Neuronal stem cell (in vitro differentiated cells): ENCODE results near the gene DMAC2.

Source experiments
- DNase-seq: peaks from one replicate; pipeline ENCODE4 v3.0.0-alpha.2; 2013; ENCODE audit warnings: low spot score
- H2AFZ ChIP-seq: one replicate; pipeline ENCODE4 v1.6.1; 2013; ENCODE audit warnings: mild to moderate bottlenecking, low read length, inconsistent platforms
- H2AK5ac ChIP-seq: 2 replicates; pipeline ENCODE4 v1.6.1; 2013; ENCODE audit warnings: low read depth, mild to moderate bottlenecking, inconsistent platforms, low read length, moderate library complexity, mixed read lengths
- H2BK120ac ChIP-seq: 2 replicates; pipeline ENCODE4 v1.6.1; 2013; ENCODE audit warnings: low read depth, mild to moderate bottlenecking, inconsistent platforms, low read length, moderate library complexity, mixed read lengths
- H2BK12ac ChIP-seq: one replicate; pipeline ENCODE4 v1.6.1; 2013; ENCODE audit warnings: low read length, inconsistent platforms
- H2BK15ac ChIP-seq: 2 replicates; pipeline ENCODE4 v1.6.1; 2013; ENCODE audit warnings: mild to moderate bottlenecking, low read length, inconsistent platforms, mixed read lengths
- H2BK5ac ChIP-seq: one replicate; pipeline ENCODE4 v1.6.1; 2013; ENCODE audit warnings: inconsistent platforms, mild to moderate bottlenecking, low read length, moderate library complexity
- H3K14ac ChIP-seq: one replicate; pipeline ENCODE4 v1.6.1; 2013; ENCODE audit warnings: low read length, inconsistent platforms
- H3K18ac ChIP-seq: 2 replicates; pipeline ENCODE4 v1.6.1; 2013; ENCODE audit warnings: low read length, inconsistent platforms
- H3K23ac ChIP-seq: 2 replicates; pipeline ENCODE4 v1.6.1; 2013; ENCODE audit warnings: low read depth, mild to moderate bottlenecking, mixed read lengths, low read length, inconsistent platforms; ENCODE audit not compliant: poor library complexity
- H3K27ac ChIP-seq: replicated peaks from 3 replicates; pipeline ENCODE4 v1.5.1; 2013; ENCODE audit warnings: low read length, inconsistent platforms
- H3K27me3 ChIP-seq, 3 experiments: 2 replicates each; pipeline ENCODE4 v1.6.1; 2013; ENCODE audit warnings: low read length in 3 of 3, mild to moderate bottlenecking in 2 of 3, inconsistent platforms in 1 of 3, low read depth in 1 of 3, mixed read lengths in 1 of 3, moderate library complexity in 1 of 3; ENCODE audit not compliant: control insufficient read depth in 3 of 3, insufficient read depth in 3 of 3
- H3K36me3 ChIP-seq, 2 donors: replicated peaks in 1 of 2; 2 replicates each; pipeline ENCODE4 v1.6.1; 2013; ENCODE audit warnings: low read length in 2 of 2; ENCODE audit not compliant: control insufficient read depth in 2 of 2, insufficient read depth in 2 of 2
- H3K4ac ChIP-seq: 2 replicates; pipeline ENCODE4 v1.6.1; 2013; ENCODE audit warnings: inconsistent platforms, mild to moderate bottlenecking, low read length, moderate library complexity
- H3K4me1 ChIP-seq, 2 donors: 1 replicate in 1 of 2; 2 replicates in 1 of 2; pipeline ENCODE4 v1.6.1; 2013; ENCODE audit warnings: low read length in 2 of 2, low read depth in 1 of 2; ENCODE audit not compliant: control insufficient read depth in 2 of 2, insufficient read depth in 1 of 2
- H3K4me2 ChIP-seq: one replicate; pipeline ENCODE4 v1.6.1; 2013; ENCODE audit warnings: mild to moderate bottlenecking, low read length, inconsistent platforms; ENCODE audit not compliant: insufficient read depth, poor library complexity, severe bottlenecking
- H3K4me3 ChIP-seq, 2 donors: 2 replicates each; pipeline ENCODE4 v1.5.1; 2013; ENCODE audit warnings: low read length in 2 of 2, mild to moderate bottlenecking in 2 of 2, inconsistent platforms in 1 of 2, moderate library complexity in 1 of 2
- H3K79me1 ChIP-seq: one replicate; pipeline ENCODE4 v1.6.1; 2013; ENCODE audit warnings: low read depth, mild to moderate bottlenecking, inconsistent platforms, low read length, moderate library complexity
- H3K9ac ChIP-seq: one replicate; pipeline ENCODE4 v1.6.1; 2013; ENCODE audit warnings: mild to moderate bottlenecking, low read depth, low read length, inconsistent platforms; ENCODE audit not compliant: poor library complexity
- H3K9me3 ChIP-seq, 2 donors: replicated peaks in 1 of 2; 2 replicates each; pipeline versions ENCODE3 to v1.6.1; 2013; ENCODE audit warnings: low read length in 2 of 2, mild to moderate bottlenecking in 2 of 2, inconsistent platforms in 1 of 2, low read depth in 1 of 2, mixed read lengths in 1 of 2, moderate library complexity in 1 of 2; ENCODE audit not compliant: control insufficient read depth in 2 of 2, insufficient read depth in 1 of 2
- H4K8ac ChIP-seq: one replicate; pipeline ENCODE4 v1.6.1; 2013; ENCODE audit warnings: low read depth, mild to moderate bottlenecking, inconsistent platforms, low read length, moderate library complexity
- H4K91ac ChIP-seq: one replicate; pipeline ENCODE4 v1.6.1; 2013; ENCODE audit warnings: low read length, low read depth, mild to moderate bottlenecking, inconsistent platforms; ENCODE audit not compliant: poor library complexity
- WGBS, 2 donors: extraction: QIAGEN DNeasy Blood & Tissue Kit; methylation state at CpG; one replicate each; pipeline ENCODE4 v1.1.7; 2013; ENCODE audit warnings: missing lambda C conversion rate in 2 of 2, mixed read lengths in 1 of 2; ENCODE audit not compliant: insufficient read length in 2 of 2, insufficient replicate concordance in 1 of 2; ENCODE audit errors: extremely low coverage in 2 of 2; 5-methylcytosine and 5-hydroxymethylcytosine counted together

DMAC2 gene

GRCh38 chr19:41430922-41431321 is 8.8 kb downstream of the DMAC2 start:
- Histone ChIP-seq H3K9ac (no peak overlapping the region), H3K4ac (no peak overlapping the region), H3K23ac (no peak overlapping the region), H4K8ac (no peak overlapping the region), H3K27ac (no peak overlapping the region), H2BK5ac (no peak overlapping the region), H2BK120ac (no peak overlapping the region), H3K4me2 (no peak overlapping the region), H3K36me3 (peaks cover 28 to 39% of the 10 kb centered on the region in 2 donors), H2AFZ (no peak overlapping the region), H3K27me3 (no peaks in the 10 kb centered on the region), H3K18ac (no peak overlapping the region), H3K4me3 (peak overlapping the region in 1 of 2 donors; percentile 39), H3K79me1 (peaks cover 5% of the 10 kb centered on the region), H3K4me1 (peaks cover 13 to 19% of the 10 kb centered on the region in 2 donors), H2BK15ac (no peak overlapping the region), H2BK12ac (no peak overlapping the region), H3K14ac (no peak overlapping the region), H2AK5ac (no peak overlapping the region), H4K91ac (no peak overlapping the region), H3K9me3 (no peaks in the 10 kb centered on the region)
- DNase-seq = no peak
- no CpG with 5 or more reads among the region's 6 CpGs for WGBS, 2 donors

- H3K4me3 ChIP-seq = no peak overlapping the region
- no CpG with 5 or more reads among the region's 1 CpG for WGBS, 2 donors
- H2BK5ac ChIP-seq = peak overlapping the region; percentile 66
- H3K4me2 ChIP-seq = no peak overlapping the region
- peaks cover 8% of the 10 kb centered on the region for H3K79me1 ChIP-seq
- H3K4me1 ChIP-seq = peaks cover 13 to 19% of the 10 kb centered on the region in 2 donors
- peak overlapping the region; percentile 79 for H2BK15ac ChIP-seq
- no peak overlapping the region for H2BK12ac ChIP-seq
- H3K9ac ChIP-seq = no peak overlapping the region
- H3K9me3 ChIP-seq = no peaks in the 10 kb centered on the region
- no peak overlapping the region for H2BK120ac ChIP-seq
- H3K27me3 ChIP-seq = no peaks in the 10 kb centered on the region
- no peak overlapping the region for H3K27ac ChIP-seq
- peak overlapping the region; percentile 78 for H2AK5ac ChIP-seq
- no peak overlapping the region for H4K8ac ChIP-seq
- H3K18ac ChIP-seq = peak overlapping the region; percentile 61
- no peak overlapping the region for H3K4ac ChIP-seq
- H3K14ac ChIP-seq = no peak overlapping the region
- DNase-seq = no peak
- no peak overlapping the region for H4K91ac ChIP-seq
- no peak overlapping the region for H2AFZ ChIP-seq
- H3K23ac ChIP-seq = peak overlapping the region; percentile 73
- peaks cover 35 to 45% of the 10 kb centered on the region in 2 donors for H3K36me3 ChIP-seq
Measured at GRCh38 chr19:41428481-41428859, 11.2 kb downstream of the DMAC2 start.

- Histone ChIP-seq H4K8ac (no peak overlapping the region), H3K9me3 (no peaks in the 10 kb centered on the region), H2BK5ac (peak overlapping the region; percentile 66), H2BK120ac (no peak overlapping the region), H3K27me3 (no peaks in the 10 kb centered on the region), H3K4ac (no peak overlapping the region), H2BK15ac (peak overlapping the region; percentile 79), H3K23ac (peak overlapping the region; percentile 73), H3K27ac (no peak overlapping the region), H4K91ac (no peak overlapping the region), H3K4me3 (peak overlapping the region; percentile 12 to 42), H3K4me2 (peak overlapping the region; percentile 60), H2BK12ac (peak overlapping the region; percentile 73), H3K18ac (peak overlapping the region; percentile 61), H2AK5ac (peak overlapping the region; percentile 81), H2AFZ (peak overlapping the region; percentile 85), H3K36me3 (peaks cover 31 to 42% of the 10 kb centered on the region in 2 donors), H3K14ac (peak overlapping the region; percentile 56), H3K9ac (peak overlapping the region; percentile 81), H3K79me1 (peaks cover 9% of the 10 kb centered on the region), H3K4me1 (peaks cover 13 to 19% of the 10 kb centered on the region in 2 donors)
- no peak for DNase-seq
- WGBS, 2 donors = no CpG with 5 or more reads among the region's 23 CpGs
Measured at GRCh38 chr19:41427647-41428480, 11.8 kb downstream of the DMAC2 start.

GRCh38 chr19:41426952-41427646 is 12.6 kb downstream of the DMAC2 start, which contains the start of gene B3GNT8:
TSS of gene B3GNT8 (minus strand) at chr19:41427374. CDS start at chr19:41426778, 596 bp downstream.
- Histone ChIP-seq H3K14ac (peak within 1 kb of the TSS; percentile 56), H3K9me3 (no peaks in the 10 kb centered on the region), H3K4me2 (peak within 1 kb of the TSS; percentile 60), H3K4ac (no peak within 1 kb of the TSS), H4K91ac (no peak within 1 kb of the TSS), H3K27me3 (no peaks in the 10 kb centered on the region), H3K4me3 (peak within 1 kb of the TSS; percentile 42 to 72), H3K4me1 (peaks cover 13 to 19% of the 10 kb centered on the region in 2 donors), H3K79me1 (peaks cover 9% of the 10 kb centered on the region), H2AK5ac (peak within 1 kb of the TSS; percentile 86), H3K23ac (peak within 1 kb of the TSS; percentile 93), H3K9ac (peak within 1 kb of the TSS; percentile 81), H2AFZ (peak within 1 kb of the TSS; percentile 85), H2BK120ac (no peak within 1 kb of the TSS), H2BK5ac (peak within 1 kb of the TSS; percentile 66), H2BK12ac (peak within 1 kb of the TSS; percentile 73), H3K18ac (peak within 1 kb of the TSS; percentile 94), H3K36me3 (peaks cover 29 to 42% of the 10 kb centered on the region in 2 donors), H4K8ac (peak within 1 kb of the TSS; percentile 23), H2BK15ac (peak within 1 kb of the TSS; percentile 79), H3K27ac (peak within 1 kb of the TSS; percentile 19)
- no CpG with 5 or more reads among the region's 19 CpGs for WGBS, 2 donors
- peak; percentile 59 for DNase-seq
